K562 (cell line): Measurements from ENCODE around the gene HAPSTR1. TPM values are rescaled to one million over a fixed set of nuclear protein-coding genes. Genes with fewer than 3 reads are reported as not detected.
A peak's percentile ranks its signal among the peaks of the same experiment; 100 is the strongest.

ENCODE experiments used
- BDP1 ChIP-seq: IDR thresholded peaks from 3 replicates; pipeline ENCODE4 v1.6.1; 2011; ENCODE audit not compliant: insufficient read length, insufficient read depth
- CBFA2T2 ChIP-seq: fragments of 450-650 bp; conservative IDR thresholded peaks from 2 replicates; pipeline ENCODE4 v1.6.1; 2017; ENCODE audit warnings: mild to moderate bottlenecking
- CCAR2 ChIP-seq: fragments of 200-400 bp; formaldehyde crosslinking; IDR thresholded peaks from 2 replicates; pipeline ENCODE4 v1.6.1; 2017; ENCODE audit warnings: mild to moderate bottlenecking, low read depth, low read length
- FOXK1 ChIP-seq: sonication (generic); formaldehyde crosslinking; IDR thresholded peaks from 2 replicates; pipeline ENCODE4 v1.8.0; 2022; ENCODE audit warnings: missing genetic modification reagents, mild to moderate bottlenecking, borderline replicate concordance
- FOXP4 ChIP-seq: sonication (generic); formaldehyde crosslinking; IDR thresholded peaks from 2 replicates; pipeline ENCODE4 v1.8.0; 2022; ENCODE audit warnings: mild to moderate bottlenecking, missing genetic modification reagents, borderline replicate concordance
- GATA2 ChIP-seq: sonication (generic); formaldehyde crosslinking; IDR thresholded peaks from 2 replicates; pipeline ENCODE4 v1.4.0; 2020; ENCODE audit warnings: mild to moderate bottlenecking, missing genetic modification reagents
- HDAC6 ChIP-seq: IDR thresholded peaks from 2 replicates; pipeline ENCODE4 v1.6.1; 2012; ENCODE audit warnings: low read depth, mild to moderate bottlenecking, control low read depth, inconsistent platforms, low read length, moderate library complexity
- HMG20A ChIP-seq: fragments of 450-650 bp; formaldehyde crosslinking; conservative IDR thresholded peaks from 2 replicates; pipeline ENCODE4 v1.4.0; 2020; ENCODE audit warnings: mild to moderate bottlenecking, mixed read lengths
- HNRNPL ChIP-seq: fragments of 200-400 bp; formaldehyde crosslinking; IDR thresholded peaks from 2 replicates; pipeline ENCODE4 v1.6.1; 2017; ENCODE audit warnings: low read depth, mild to moderate bottlenecking, low read length
- HNRNPUL1 ChIP-seq: fragments of 200-400 bp; formaldehyde crosslinking; IDR thresholded peaks from 2 replicates; pipeline ENCODE4 v1.6.1; 2017; ENCODE audit warnings: low read length
- KLF1 ChIP-seq: fragments of 450-650 bp; IDR thresholded peaks from 2 replicates; pipeline ENCODE4 v1.6.1; 2016; ENCODE audit warnings: missing genetic modification characterization, missing compliant biosample characterization
- POLR2H ChIP-seq: IDR thresholded peaks from 2 replicates; pipeline ENCODE4 v1.6.1; 2016; ENCODE audit warnings: missing genetic modification characterization, low read depth, mild to moderate bottlenecking, control low read depth, missing compliant biosample characterization, moderate library complexity
- SNIP1 ChIP-seq: fragments of 450-650 bp; IDR thresholded peaks from 2 replicates; pipeline ENCODE4 v1.7.1; 2017; ENCODE audit warnings: low read depth, mild to moderate bottlenecking
- TAF1 ChIP-seq: IDR thresholded peaks from 2 replicates; pipeline ENCODE4 v1.6.1; 2011; ENCODE audit warnings: mild to moderate bottlenecking, low read length, moderate library complexity; ENCODE audit not compliant: insufficient read depth, control insufficient read depth, severe bottlenecking; ENCODE audit errors: extremely low read depth
- TAF15 ChIP-seq: fragments of 200-400 bp; formaldehyde crosslinking; IDR thresholded peaks from 2 replicates; pipeline ENCODE4 v1.6.1; 2017; ENCODE audit warnings: mild to moderate bottlenecking, low read depth, low read length, moderate library complexity
- ZBTB43 ChIP-seq: sonication (generic); formaldehyde crosslinking; IDR thresholded peaks from 2 replicates; pipeline ENCODE4 v1.8.0; 2023; ENCODE audit warnings: mild to moderate bottlenecking, missing genetic modification reagents
- ZNF280A ChIP-seq: fragments of 450-650 bp; IDR thresholded peaks from 2 replicates; pipeline ENCODE4 v1.6.1; 2018; ENCODE audit warnings: mild to moderate bottlenecking, low read depth; ENCODE audit not compliant: partially characterized antibody
- ZNF3 ChIP-seq: fragments of 250-450 bp; sonication (Bioruptor Pico); IDR thresholded peaks from 2 replicates; pipeline ENCODE4 v1.5.0; 2021; ENCODE audit warnings: mild to moderate bottlenecking, moderate library complexity
- ZNF507 ChIP-seq: conservative IDR thresholded peaks from 2 replicates; pipeline ENCODE4 v1.6.1; 2017; ENCODE audit warnings: missing genetic modification characterization, missing compliant biosample characterization
- ZNF764 ChIP-seq: fragments of 250-450 bp; sonication (Bioruptor Pico); IDR thresholded peaks from 2 replicates; pipeline ENCODE4 v1.4.0; 2020; ENCODE audit warnings: low read depth, mild to moderate bottlenecking, moderate library complexity
- polyA plus RNA-seq, 8 experiments: library from polyadenylated mRNA; depleted of rRNA in 4 of 8; stranded (reverse) in 5 of 8; unstranded in 3 of 8; fragments of >200 nt; fragmentation: Nextera tagmentation in 2 of 8; fragmentation: Illumina TruSeq in 1 of 8; extraction: Ambion mirVana in 2 of 8; extraction: Trizol in 1 of 8; gene quantifications; 2 replicates each; pipeline versions ENCODE4 v1.2.1 to v1.2.3, GENCODE V29; 2011 to 2014; ENCODE audit warnings: inconsistent platforms in 1 of 8, missing spikeins in 1 of 8
- total RNA-seq, 7 experiments: library from RNA; depleted of rRNA in 6 of 7; stranded (reverse); fragments of >200 nt in 6 of 7; fragmentation: Illumina TruSeq in 2 of 7; extraction: Trizol in 2 of 7; gene quantifications; 2 replicates each; pipeline versions ENCODE4 v1.2.1 to v1.2.3, GENCODE V29; 2011 to 2021; ENCODE audit warnings: low replicate concordance in 1 of 7

HAPSTR1 gene
- total and polyA plus RNA-seq, 9 of the 15 experiments (the other 6 are each of a cell fraction or from before 2014, with no cell fraction given): 10.8 to 67.9 (median 36.5) TPM

GRCh38 chr16:9047689-9048301, 43.6 kb upstream of the HAPSTR1 start (continued):
- no peak for TF ChIP-seq HNRNPL
- TF ChIP-seq FOXK1 (CRISPR knock-in tag): no peak
- TF ChIP-seq KLF1 (tag): no peak
- TF ChIP-seq SNIP1: no peak
- TF ChIP-seq GATA2 (CRISPR knock-in tag): no peak
- TF ChIP-seq HDAC6: no peak
- no peak for TF ChIP-seq ZNF764 (CRISPR knock-in tag)
- TF ChIP-seq CCAR2: no peak
- TF ChIP-seq ZNF507 (tag): no peak
- no peak; the same call in 1 of the 2 replicates for TF ChIP-seq CBFA2T2
- no peak for TF ChIP-seq ZBTB43 (CRISPR knock-in tag)
- no peak for TF ChIP-seq FOXP4 (CRISPR knock-in tag)
- TF ChIP-seq HNRNPUL1: no peak
- no peak for TF ChIP-seq POLR2H (tag)
- no peak for TF ChIP-seq HMG20A (CRISPR knock-in tag)
- no peak for TF ChIP-seq BDP1
- no peak for TF ChIP-seq ZNF280A
- TF ChIP-seq TAF1: peak; percentile 45
- no peak for TF ChIP-seq ZNF3
- TF ChIP-seq TAF15: no peak
